Lung microvascular endothelial cell (primary cell): ENCODE results near the gene CACNG8. TPM values are rescaled to one million over a fixed set of nuclear protein-coding genes. Genes with fewer than 3 reads are reported as not detected.

Source experiments
- DNase-seq, 2 donors: peaks; one replicate each; pipeline versions ENCODE4 v3.0.0 to v3.0.0-alpha.2; 2010; ENCODE audit warnings: low read depth in 2 of 2
- total RNA-seq: library from RNA; depleted of rRNA; stranded (reverse); fragments of >200 nt; gene quantifications from 2 replicates; pipeline ENCODE4 v1.2.1, GENCODE V29; 2014

Gene CACNG8
- total RNA-seq, 1 donor from 2014 or later = under 0.01 TPM

DNA sequence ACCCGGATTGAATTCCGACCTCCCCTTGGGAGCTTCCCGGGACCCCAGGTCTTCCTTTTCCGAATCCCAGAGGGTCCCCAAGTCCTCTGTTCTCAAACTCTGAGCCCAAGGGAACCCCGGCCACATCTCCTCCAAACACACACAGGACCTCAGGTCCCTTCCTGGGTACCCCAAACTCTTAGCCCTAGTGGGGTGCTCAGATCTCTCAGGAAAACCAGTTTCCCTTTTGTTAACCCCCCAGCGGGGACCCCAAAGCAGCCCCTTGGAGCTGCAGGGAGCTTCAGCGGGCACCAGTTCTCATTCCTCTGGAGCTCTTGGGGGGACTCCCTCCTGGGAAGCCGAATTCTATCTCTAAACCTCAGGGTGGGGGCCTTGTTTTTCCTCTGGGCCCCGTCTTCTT is 29.5 kb downstream of the CACNG8 start:
- DNase-seq = no peak

DNA sequence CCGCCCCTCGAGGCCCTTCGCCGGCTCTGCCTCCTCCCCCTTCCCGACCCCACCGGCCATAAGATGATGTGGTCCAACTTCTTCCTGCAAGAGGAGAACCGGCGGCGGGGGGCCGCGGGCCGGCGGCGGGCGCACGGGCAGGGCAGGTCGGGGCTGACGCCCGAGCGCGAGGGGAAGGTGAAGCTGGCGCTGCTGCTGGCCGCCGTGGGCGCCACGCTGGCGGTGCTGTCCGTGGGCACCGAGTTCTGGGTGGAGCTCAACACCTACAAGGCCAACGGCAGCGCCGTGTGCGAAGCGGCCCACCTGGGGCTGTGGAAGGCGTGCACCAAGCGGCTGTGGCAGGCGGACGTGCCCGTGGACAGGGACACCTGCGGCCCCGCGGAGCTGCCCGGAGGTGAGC is 30.1 kb downstream of the CACNG8 start:
- DNase-seq = no peak

DNA sequence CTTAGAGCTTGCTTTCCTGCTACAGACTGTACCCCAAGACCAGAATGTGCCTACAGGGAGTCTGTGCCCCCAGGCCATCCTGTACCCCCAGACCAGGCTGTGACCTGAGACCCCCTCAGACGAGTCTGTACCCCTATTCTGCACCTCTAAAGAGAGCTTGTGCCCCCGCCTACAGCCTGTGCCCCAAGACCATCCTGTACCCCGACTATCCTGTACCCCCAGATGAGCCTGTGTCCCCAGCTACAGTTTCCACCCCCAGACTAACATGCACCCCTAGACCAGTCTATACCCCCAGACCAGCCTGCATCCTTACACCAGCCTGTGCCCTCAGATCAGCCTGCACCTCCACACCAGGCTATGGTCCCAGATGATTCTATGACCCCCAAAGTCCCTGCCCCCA is 30.7 kb downstream of the CACNG8 start:
- DNase-seq = no peak

DNA sequence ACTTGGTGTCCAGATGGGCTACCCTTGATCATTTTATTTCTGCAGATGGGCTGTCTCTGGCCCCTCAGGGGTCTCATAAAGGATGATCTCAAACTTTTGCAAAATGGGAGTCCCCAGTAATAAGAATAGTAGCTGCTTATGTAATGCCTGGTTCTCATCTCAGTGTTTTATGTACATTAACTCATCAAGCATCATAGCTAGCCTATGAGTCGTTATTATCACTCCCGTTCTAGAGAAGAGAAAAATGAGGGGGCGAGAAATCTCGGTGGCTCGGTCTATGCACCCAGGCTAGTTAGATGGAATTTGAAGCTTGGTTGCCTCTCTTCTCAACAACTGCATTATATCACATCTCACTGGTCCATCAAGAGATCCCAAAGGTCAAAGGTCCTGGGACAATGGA is 32.1 kb downstream of the CACNG8 start:
- DNase-seq = no peak

DNA sequence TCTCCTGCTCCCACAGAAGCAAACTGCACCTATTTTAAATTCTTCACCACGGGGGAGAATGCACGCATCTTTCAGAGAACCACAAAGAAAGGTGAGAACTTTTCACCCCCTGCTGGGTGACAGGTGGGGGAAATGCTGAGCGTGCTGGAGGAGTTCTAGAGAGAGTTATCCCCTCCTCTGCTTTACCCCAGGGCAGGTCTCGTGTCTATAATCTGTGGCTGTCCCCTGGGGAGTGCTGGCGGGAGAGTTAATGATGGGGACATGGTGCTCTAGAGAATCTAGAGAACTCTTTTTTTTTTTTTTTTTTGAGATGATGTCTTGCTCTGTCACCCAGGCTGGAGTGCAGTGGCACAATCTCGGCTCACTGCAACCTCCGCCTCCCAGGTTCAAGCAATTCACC is 35.5 kb downstream of the CACNG8 start:
- no peak for DNase-seq

DNA sequence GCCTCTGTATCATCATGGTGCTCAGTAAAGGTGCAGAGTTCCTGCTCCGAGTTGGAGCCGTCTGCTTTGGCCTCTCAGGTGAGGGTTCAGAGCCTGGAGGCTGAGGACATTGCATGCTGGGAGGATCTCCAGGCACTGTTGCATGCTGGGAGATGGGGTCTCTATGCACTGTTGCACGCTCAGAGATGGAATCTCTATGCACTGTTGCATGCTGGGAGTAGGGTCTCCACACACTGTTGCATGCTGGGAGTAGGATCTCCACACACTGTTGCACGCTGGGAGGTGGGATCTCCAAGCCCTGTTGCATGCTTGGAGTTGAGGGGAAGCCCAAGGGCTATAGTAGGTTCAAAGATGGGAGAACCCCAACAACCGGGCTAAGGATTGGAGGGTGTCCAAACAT is 37.0 kb downstream of the CACNG8 start:
- no peak for DNase-seq

DNA sequence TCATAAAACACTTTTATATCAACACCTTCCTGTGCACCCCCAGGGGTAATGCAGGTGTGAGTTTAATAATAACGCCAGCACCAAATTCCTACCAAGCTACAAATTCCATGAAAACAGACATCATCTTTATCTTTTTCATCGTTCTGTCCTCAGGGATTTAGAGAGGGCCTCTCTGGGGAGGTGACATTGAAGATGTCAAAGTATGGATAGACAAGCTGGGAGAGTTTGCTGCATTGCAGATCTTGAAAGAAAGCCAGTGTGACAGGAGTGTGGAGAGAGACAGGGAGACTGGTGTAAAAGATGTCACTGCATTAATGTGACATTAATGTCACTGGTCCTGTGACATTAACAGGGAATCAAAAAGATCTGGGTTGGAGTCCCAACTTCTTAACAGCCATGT is 38.8 kb downstream of the CACNG8 start:
- DNase-seq = no peak

DNA sequence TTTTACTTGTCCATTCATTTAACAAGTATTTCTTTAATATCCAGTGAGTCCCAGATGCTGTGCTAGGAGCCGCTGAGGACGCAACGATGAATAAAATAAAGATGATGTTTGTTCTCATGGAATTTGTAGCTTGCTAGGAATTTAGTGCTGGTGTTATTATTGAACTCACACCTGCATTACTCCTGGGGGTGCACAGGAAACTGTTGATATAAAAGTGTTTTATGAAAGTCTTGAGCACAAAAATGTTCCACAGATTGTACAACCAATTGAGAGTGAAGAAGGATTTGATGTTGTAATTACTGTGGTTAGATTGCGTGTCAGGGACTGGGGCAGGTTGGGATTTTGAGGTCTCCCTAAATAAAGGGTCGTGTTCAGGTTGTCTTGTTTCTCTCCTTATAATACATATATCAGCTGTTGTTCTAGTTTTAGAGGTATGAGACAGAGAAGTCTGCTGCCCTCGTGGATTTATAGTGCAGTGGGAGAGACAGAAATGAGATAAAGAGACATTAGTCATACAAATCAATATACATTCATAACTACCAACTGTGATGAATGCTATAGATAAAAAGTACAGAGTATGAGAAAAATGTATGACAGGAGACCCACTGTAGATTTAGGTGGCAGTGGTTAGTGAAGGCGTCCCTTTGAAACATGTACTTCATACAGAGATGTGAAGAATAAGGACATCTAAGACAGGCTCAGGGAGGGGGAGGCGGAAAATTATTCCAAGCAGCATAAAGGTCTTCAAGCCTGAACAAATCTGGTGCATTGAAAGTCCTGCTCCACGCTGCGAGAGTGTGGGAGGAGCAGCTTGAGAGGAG is 40.0 kb downstream of the CACNG8 start:
- DNase-seq = no peak

DNA sequence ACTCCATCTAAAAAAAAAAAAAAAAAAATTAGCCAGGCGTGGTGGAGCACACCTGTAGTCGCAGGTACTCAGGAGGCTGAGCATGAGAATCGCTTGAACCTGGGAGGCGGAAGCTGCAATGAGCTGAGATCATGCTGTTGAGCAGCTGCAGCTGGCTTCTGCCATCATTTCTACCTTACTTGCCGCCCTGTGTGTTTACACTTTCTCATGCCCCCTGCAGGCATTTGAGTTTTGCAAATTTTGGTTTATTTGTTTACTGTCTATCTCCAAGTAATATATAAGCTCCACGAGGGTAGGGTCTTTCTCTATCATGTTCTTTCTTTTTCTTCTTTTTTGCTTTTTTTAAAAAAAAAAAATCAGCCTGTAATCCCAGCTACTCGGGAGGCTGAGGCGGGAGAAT is 46.7 kb downstream of the CACNG8 start:
- no peak for DNase-seq

DNA sequence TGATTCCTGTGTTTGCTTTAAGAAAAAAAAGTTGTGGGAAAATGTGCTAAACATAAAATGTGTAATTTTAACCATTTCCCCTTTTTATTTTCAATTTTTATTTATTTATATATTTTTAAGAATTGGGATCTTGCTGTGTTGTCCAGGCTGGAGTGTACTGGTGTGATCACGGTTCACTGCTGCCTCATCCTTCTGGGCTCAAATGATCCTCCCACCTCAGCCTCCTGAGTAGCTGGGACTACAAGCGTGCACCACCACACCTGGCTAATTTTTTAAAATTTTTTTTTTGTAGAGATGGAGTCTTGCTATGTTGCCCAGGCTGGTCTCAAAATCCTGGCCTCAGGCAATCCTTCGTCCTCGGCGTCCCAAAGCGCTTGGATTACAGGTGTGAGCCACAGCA is 47.7 kb downstream of the CACNG8 start:
- DNase-seq = no peak

DNA sequence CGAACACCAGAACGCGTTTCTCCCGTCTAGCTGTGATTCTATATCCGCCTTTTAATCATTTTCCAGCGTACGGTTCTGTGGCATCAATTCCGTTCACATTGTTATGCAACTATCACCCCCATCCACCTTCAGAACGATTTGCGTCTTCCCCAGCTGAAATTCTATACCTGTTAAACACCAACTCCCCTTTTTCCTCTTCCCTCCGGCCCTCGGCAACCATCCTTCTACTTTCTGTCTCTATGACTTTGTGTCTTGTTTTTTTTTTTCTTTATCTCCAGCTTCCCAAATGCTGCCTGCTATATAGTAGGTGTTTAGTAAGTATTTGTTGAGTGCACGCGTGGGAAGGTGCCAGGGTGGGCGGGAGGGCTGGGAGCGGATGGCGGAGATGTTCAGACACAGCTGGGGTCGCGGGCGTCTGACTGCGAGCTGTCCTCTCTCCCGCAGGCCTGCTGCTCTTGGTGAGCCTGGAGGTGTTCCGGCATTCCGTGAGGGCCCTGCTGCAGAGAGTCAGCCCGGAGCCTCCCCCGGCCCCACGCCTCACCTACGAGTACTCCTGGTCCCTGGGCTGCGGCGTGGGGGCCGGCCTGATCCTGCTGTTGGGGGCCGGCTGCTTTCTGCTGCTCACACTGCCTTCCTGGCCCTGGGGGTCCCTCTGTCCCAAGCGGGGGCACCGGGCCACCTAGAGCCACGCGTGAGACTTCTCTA is 48.9 kb downstream of the CACNG8 start:
- DNase-seq = no peak

DNA sequence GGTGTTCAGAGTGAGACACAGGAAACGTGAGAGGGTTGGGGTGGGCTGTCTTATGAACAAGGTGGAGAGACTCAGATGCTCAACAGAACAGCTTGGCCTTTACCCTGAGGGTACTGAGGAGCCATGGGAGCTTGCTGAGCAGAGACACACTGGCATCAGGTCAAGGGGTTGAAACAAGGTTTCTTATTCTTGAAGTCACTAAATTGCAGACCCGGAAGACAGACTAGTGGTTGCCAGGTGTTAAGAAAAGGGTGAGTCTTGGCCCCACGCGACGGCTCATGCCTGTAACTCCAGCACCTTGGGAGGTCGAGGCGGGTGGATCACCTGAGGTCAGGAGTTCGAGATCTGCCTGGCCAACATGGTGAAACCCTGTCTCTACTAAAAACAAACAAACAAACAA is 51.1 kb downstream of the CACNG8 start:
- DNase-seq = no peak

DNA sequence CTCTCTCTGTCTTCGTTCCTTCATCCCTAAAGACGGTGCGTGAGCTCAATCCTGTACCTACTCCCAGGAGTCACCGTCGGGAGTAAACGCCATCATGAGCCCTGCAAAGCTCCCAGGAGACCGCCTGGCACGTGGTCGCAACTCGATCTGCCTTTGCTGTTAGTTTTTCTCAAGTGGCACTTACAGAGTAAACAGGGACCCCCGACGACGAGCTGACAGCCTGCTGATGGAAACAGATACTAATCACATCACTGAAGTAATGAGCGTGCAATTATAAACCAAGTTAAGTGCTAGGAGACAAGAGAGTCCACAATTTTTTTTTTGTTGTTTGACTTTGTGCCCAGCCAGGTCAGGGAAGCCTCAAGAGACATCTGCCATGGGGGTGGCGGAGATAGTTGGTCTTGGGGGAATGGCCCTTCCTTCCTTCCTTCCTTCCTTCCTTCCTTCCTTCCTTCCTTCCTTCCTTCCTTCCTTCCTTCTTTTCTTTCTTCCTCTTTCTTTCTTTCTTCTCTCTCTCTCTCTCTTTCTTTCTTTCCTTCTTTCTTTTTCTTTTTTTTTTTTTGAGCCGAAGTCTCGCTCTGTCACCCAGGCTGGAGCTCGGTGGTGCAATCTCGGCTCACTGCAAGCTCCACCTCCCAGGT is 52.3 kb downstream of the CACNG8 start:
- no peak for DNase-seq

DNA sequence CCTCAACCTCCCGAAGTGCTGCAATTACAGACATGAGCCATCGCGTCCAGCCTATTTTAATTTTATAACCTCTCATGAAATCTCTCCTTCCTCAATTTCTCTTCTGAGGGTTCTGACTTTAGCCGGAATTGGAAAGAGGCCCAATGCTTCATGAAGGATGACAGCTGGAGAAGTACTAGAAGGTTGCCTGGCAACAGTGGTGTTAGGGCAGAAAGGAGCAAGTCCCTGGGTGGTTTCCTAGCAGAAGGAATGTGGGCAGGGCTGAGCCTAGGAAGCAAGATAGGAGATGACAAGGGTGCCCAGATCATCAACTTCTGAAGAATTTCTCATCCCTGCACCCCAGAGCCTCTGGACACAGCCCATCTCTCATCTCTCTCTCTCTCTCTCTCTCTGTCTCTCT is 54.5 kb downstream of the CACNG8 start:
- DNase-seq = peak in 1 of 2 donors; percentile 33

DNA sequence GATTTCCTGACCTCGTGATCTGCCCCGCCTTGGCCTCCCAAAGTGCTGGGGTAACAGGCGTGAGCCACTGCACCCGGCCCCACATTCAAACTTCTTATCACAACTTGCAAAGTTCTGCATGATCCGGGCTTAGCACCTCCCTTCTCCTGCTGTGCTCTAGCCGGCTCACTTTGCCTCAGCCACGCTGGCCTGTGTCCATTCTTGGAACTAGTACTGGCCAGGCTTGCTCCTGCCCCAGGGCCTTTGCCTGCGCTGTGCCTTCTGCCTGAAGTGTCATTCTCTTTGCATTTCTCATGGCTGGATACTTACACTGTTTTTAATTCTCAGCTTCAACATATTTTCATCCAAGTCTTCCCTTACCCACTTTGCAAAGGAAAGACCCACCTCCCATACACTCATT is 58.6 kb downstream of the CACNG8 start:
- DNase-seq = no peak

DNA sequence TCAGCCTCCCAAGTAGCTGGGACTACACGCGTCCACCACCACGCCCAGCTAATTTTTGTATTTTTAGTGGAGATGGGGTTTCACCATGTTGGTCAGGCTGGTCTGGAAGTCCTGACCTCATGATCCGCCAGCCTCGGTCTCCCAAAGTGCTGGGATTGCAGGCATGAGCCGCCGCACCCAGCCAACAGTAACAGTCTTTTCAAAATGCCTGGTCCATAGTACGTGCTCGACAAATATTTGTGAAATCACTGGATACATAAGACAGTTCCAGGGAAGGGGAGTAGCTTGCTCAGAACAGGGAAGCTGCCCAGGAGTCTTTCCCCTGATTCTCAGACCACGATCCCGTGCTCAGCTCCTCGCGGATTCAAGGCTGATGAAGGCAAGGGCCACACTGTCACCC is 59.2 kb downstream of the CACNG8 start:
- no peak for DNase-seq

DNA sequence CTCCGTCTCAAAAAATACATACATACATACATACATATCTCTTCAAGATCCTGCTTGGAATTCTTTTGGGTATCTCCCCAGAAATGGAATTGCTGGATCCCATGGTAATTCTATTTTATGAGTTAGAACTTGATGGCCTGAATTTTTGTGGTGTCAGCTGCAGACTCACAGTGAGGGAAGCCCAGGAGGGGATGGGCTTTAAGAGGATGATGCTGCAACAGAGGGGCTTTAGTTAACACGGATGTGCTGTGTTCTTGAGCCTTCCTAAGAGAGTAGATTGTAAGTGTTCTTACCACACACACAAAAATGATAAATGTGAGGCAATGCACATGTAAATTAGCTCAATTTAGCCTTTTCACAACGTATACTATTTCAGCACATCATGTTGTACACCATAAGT is 60.5 kb downstream of the CACNG8 start:
- DNase-seq = no peak

DNA sequence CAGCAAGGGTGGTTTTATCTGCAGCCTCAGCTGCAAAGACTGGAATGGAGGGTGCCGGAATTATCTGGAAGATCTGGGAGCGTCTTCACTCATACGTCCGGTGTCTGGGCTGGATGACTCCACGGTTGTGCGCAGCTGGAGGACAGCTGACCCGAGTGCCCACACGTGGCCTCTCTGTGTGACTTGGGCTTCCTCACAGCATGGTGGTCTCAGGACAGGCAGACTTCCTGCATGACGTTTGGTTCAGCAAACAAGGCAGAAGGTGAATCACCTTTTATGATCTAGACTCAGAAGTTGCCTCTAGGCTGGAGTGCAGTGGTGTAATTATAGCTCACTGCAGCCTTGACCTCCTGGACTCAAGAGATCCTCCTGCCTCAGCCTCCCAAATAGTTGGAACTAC is 61.9 kb downstream of the CACNG8 start:
- DNase-seq = no peak

DNA sequence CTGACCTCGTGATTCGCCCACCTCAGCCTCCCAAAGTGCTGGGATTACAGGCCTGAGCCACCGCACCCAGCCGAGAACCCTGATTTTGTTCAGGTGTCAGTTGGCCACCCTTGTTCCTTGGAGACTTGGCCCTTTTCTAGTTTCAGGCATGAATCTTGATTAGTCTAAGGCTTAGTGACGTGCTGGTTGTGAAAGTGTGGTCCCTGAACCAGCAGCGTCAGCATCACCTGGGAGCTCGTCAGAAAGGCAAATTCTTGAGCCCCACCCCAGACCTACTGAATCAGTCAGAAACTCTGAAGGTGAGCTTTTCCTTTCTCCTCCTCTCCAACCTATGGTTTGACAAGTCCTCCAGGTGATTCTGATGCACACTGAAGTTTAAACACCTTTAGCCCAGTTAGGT is 63.9 kb downstream of the CACNG8 start:
- no peak for DNase-seq

DNA sequence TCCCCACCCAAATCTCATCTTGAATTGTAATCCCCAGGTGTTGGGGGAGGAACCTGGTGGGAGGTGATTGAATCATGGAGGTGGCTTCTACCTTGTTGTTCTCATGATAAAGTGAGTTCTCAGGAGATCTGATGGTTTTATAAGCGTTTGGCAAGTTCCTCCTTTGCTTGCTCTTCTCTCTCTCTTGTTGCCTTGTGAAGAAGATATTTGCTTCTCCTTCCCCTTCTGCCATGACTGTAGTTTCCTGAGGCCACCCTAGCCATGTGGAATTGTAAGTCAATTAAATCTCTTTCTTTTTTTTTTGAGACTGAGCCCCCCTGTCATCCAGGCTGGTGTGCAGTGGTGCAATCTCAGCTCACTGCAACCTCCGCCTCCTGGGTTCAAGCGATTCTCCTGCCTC is 66.6 kb downstream of the CACNG8 start:
- no peak for DNase-seq

DNA sequence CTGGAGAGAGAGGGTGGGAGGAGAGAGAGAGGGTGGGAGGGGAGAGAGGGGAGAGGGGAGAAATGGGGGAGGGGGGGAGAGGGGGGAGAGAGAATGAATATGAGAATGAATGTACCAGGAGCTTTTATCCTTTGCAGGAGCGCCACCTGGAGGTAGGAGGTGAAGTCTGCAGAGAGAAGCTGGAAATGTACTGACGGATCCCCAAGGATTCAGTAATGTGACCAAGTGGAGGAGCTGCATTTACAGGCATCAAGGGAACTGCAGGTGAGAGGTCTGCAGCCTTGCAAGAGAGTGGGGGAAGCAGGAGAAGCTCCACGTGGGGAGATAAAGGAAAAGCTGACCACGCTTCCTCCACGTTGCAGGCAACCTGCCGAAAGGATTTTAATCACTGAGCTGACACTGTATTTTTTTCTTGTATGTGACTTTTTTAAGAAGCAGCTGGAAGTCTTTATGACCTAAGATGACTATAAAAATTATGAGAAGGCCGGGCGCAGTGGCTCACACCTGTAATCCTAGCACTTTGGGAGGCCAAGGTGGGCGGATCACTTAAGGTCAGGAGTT is 67.3 kb downstream of the CACNG8 start:
- peak; percentile 74 to 80 for DNase-seq

DNA sequence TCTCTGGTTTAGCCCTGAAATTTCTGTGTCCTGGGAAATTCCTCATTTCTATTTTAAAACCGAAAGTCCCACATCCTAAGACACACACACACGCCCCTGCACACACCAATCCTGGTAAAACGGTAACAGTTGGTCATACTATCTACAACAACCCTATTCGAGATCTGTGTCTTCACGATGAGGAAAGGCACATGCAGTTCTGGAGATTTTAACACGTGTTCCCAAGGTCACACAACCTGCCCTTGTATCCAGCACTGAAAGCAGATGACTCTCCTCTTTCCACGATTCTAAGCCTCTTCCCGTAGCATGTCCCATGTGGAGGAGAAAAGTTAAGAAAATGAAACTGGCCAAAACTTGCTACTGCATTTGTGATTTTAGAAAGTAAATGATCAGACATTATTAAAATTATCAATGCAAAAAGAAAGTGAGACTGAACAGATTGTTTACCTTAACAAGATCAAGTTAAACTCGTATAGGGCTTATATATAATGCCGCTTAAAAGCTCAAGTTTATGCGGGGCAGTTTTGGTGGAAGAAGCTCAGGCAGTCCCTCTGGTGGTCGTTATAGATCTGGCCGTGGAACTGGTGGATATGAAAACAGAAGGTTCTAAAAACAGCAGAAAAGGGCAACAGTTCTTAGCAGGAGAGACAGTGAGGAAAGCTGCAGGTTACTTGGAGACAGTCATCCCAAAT is 68.3 kb downstream of the CACNG8 start:
- DNase-seq = peak; percentile 39 to 58
